Erythroblast (primary cell): ENCODE data around the gene CDC42BPB.

Experiments
- DNase-seq, 2 experiments: peaks; one replicate each; lab custom pipeline; 2025; lab: John Stamatoyannopoulos, UW
- GATA1 ChIP-seq: IDR thresholded peaks from 2 replicates; pipeline ENCODE4 v1.6.1; 2011; ENCODE audit warnings: low read depth, mild to moderate bottlenecking, control low read depth, low read length, moderate library complexity
- POLR2A ChIP-seq: IDR thresholded peaks from 2 replicates; pipeline ENCODE4 v1.6.1; 2011; ENCODE audit warnings: mild to moderate bottlenecking, low read length

CDC42BPB gene

DNA sequence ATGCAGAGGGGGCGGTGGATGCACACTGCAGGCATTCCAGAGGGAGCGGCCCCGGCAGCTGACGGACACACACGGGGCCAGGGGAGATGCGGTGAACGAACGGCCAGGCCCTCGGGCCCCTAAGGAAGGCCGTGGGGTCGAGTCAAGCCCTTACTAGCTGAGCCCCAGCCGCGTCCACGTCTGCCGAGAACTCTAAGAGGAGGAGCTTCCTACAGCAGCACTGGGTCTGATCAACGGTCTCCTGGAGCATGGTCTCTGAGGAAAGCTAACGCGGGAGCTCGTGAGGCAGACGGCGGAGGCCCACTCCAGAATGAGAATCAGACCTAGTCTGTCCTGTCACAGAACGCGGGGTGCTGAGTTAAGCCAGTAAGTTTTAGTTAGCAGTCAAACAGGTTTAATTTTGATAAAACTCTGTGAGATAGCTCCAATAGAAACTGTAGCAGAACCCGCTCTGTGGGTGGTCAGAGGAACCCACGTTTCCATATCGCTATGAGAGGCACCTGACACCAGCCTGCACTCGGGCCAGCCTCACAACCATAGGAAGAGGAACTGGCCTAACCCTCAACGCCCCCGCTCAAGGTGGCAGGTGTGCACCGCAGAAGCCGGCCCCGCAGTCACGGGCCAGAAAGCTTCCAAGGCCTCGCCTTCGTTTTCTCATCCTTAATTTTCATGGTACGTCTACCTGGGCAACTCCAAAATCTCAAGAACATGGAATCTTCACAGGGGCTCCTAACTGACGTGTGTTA, 55.5 kb downstream of the CDC42BPB start:
- TF ChIP-seq POLR2A (no peak), GATA1 (no peak)
- peak in 1 of 2 experiments; percentile 12 for DNase-seq

DNA sequence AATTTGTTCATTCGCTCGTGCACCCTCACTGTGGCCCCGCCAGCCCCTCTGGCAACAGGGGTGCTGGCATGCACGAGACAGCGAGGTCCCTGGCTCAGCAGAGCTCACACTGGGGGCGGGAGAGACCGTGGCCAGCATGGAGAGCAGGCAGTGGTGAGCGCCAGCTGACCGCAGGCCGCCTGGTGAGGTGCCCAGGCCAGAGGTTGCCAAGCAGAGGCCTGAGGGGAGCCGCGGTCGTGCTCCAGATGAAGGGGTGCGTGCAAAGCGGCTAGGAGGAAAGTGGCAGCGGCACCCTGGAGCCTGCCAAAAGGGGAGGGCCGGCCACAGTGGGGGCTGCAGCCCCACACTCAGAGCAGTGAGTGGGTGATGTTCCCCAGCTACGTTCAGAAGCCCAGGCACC, 56.1 kb downstream of the CDC42BPB start:
- no peak for TF ChIP-seq POLR2A
- no peak for TF ChIP-seq GATA1
- DNase-seq: no peak

DNA sequence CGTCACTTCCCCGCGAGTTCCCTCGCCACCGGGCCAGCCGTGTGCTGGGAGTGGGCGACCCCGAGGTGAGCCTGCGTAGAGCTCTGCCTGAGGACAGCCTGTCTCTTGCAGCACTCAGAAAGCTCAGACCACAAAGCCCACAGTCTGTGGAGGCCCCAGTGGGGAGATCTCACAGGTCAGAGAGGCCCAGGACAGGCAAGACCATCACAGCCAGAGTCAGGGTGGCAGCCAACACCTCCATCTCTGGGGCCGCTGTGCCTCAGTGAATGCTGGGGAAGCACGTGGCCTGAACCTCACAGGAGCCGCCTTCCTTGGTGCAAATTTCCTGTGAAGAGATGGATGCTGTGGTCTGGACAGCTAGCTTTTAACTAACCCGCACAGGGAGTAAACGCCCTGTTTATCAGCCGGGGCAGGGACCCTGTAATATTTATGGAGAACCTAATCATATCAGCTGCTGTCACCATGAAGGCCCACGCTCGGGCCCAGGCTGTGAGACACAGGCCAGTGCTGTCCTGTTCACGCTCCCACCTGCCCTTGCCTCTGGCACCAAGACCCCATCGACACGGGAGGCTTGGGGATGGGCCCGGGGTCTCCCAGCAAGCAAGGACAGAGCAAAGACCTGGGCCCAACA, 56.9 kb downstream of the CDC42BPB start:
- TF ChIP-seq POLR2A: no peak
- TF ChIP-seq GATA1: no peak
- peak; percentile 88 to 94 for DNase-seq

- peak in 1 of 2 experiments; percentile 33 for DNase-seq
- TF ChIP-seq POLR2A: no peak
- no peak for TF ChIP-seq GATA1
Measured at GRCh38 chr14:102999227-102999895, 58.0 kb downstream of the CDC42BPB start.

- no peak for TF ChIP-seq POLR2A
- TF ChIP-seq GATA1: no peak
- peak; percentile 15 to 38 for DNase-seq
Measured at GRCh38 chr14:102998393-102998792, 59.0 kb downstream of the CDC42BPB start.

DNA sequence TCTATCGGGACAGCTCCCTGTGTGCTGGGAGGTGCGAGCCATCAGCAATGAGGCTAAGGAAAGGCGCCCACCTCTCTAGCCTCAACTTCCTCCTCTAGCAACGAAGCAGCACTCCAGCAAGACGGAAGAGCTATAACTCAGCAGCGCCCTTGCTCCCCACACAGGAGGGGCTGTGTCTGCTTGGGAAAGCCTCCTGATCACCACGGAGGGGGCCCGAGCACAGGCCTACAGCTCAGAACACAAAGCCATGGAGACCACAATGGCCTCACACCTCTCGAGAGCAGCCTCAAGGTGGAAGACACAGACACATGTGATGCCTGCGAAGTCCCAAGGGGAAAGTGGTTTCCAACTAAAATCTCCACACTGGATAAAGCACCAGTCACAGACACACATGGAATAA, 60.4 kb downstream of the CDC42BPB start:
- no peak for DNase-seq
- TF ChIP-seq GATA1 (no peak), POLR2A (no peak)

GRCh38 chr14:102994689-102995088, 62.7 kb downstream of the CDC42BPB start:
- TF ChIP-seq GATA1 (no peak), POLR2A (no peak)
- DNase-seq: no peak

DNA sequence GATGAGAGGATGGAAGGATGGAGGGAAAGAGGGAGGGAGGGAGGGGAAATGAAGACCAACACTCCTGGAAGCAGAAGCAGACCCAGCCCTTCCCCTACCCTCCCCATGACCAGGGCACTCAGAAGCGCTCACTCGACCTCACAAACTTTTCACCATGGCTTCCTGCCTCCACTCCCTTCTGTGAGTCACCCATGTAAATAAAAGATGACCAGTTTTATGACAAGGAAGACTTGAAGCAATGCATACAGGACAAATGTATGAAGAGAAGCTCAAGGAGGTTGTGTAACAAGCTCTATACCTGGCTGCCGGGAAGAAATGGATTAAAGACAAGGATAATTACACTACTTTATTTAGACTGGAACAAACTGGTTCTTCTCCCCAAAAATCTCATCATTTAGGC, 63.8 kb downstream of the CDC42BPB start:
- TF ChIP-seq POLR2A: no peak
- no peak for TF ChIP-seq GATA1
- no peak for DNase-seq

DNA sequence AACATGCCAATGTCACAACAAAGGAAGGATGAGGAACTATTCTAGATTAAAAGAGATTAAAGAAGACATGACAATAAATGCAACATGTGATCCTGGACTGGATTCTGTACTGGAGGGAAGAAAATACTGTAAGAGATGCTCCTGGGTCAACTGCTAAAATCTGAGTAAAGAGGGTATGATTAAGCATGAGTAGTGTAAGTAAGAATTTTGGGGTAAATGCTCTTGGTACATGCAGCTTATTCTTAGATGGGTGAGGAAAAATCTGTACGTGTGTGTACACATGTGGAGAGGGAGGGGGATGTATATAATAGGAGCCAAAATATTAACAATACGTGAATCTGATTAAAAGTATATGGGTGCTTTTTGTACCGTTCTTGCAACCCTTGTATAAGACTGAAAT, 66.0 kb downstream of the CDC42BPB start:
- TF ChIP-seq POLR2A (no peak), GATA1 (no peak)
- DNase-seq: no peak

- no peak for TF ChIP-seq GATA1
- TF ChIP-seq POLR2A: no peak
- peak; percentile 41 to 52 for DNase-seq
Measured at GRCh38 chr14:102988054-102988453, 69.3 kb downstream of the CDC42BPB start.

DNA sequence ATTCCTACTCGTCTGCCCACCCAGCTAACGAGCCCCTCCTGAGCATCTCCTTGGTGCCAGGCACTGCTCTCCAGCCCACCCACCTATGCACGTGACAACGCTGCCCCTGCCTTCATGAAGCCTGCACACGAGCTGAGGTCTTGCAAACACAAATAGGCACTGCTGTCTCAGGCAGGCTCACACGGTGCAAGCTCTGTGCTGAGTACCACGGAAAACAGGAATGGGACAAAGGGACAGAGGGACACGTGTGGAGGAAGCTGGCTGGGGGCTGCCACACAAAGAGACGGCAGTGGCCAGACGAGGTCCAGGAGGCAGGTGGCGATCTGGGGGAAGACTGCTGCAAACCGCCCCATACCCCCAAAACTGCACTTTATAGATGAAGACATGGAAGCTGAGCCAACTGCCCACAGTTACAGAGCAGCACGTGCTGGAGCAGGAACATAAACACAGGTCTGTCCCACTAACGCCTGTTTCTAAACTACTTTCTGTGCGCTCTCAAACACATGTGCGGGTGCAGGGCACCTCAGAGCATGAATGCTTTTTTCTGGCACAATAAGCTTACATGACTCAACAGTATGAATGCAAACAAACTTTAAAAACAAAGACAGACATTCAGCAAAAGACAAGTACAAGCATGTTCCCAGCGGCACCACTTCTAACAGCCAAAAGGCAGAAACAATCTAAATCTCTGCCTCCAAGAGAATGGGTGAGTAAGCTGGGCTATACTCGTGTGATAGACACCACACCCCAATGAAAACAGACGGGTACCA, 70.4 kb downstream of the CDC42BPB start:
- TF ChIP-seq GATA1: no peak
- no peak for TF ChIP-seq POLR2A
- no peak for DNase-seq

- TF ChIP-seq POLR2A (no peak), GATA1 (no peak)
- no peak for DNase-seq
Measured at GRCh38 chr14:102985665-102986064, 71.7 kb downstream of the CDC42BPB start.

DNA sequence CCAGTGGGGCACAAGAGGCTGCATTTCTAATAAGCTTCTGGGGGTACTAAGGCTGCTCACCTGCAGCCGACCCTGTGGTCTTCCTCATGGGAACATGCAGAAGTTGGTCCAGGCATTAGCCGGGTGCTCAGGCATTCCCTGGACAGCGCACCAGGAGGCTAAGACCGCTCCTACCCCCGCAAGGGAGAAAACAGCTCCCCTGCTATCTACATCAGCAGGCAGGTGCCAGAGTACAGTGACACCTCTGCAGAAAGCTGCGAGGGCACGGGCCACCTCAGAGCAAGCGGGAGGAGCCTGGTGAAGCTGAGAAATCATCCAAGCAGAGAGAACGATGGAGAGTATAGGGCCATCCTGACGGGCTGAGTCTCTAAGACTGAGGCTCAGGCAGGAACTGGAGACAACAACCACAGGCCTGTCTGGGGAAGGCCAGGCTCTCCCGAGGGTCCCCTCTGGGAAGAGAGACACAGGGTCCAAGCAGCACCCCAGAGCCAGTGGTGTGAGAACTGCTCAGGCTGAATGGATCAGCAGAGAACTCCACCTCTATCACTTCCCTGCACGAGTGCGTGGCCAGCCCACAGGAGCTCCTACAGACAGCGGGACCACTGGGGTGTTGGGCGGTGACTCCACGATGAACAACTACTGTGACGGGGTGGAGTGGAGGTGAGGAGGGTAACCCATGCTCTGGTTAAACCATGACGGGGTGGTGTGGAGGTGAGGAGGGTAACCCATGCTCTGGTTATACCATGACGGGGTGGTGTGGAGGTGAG, 72.8 kb downstream of the CDC42BPB start:
- no peak for TF ChIP-seq GATA1
- TF ChIP-seq POLR2A: no peak
- no peak for DNase-seq
